B cell (primary cell): ENCODE results near the gene GMPR2. TPM values are rescaled to one million over a fixed set of nuclear protein-coding genes. Genes with fewer than 3 reads are reported as not detected.

Experiments used
- ATAC-seq: fragments of 200-7000 bp; cut with Tn5 transposase; one replicate; pipeline ENCODE4 v1.10.0; 2021; ENCODE audit warnings: low read depth, mild to moderate bottlenecking, moderate number of reproducible peaks, moderate library complexity
- CTCF ChIA-PET: fragments of 350-600 bp; sonication (Branson Sonifier 250); formaldehyde crosslinking; loops from one replicate; lab custom pipeline; 2021; ENCODE audit warnings: antibody characterized with exemption, inconsistent platforms; lab: Charles Lee
- POLR2A ChIA-PET: fragments of 350-600 bp; sonication (Branson Sonifier 250); formaldehyde crosslinking; loops from one replicate; lab custom pipeline; 2021; ENCODE audit warnings: antibody characterized with exemption; lab: Charles Lee
- DNase-seq: peaks from one replicate; pipeline ENCODE4 v3.0.0; 2013
- H2AFZ ChIP-seq: 2 replicates; pipeline ENCODE4 v1.6.1; 2012; ENCODE audit warnings: mild to moderate bottlenecking, low read depth, low read length; ENCODE audit not compliant: insufficient read depth, poor library complexity, severe bottlenecking
- H3K27ac ChIP-seq, 2 donors: 1 replicate in 1 of 2; 2 replicates in 1 of 2; pipeline ENCODE4 v1.5.1; 2012 to 2013; ENCODE audit warnings: low read length in 2 of 2, mild to moderate bottlenecking in 2 of 2, moderate library complexity in 1 of 2
- H3K27me3 ChIP-seq, 4 experiments: fragments of 200-600 bp in 1 of 4; sonication (generic) in 1 of 4; replicated peaks in 1 of 4; 1 replicate in 2 of 4; 2 replicates in 2 of 4; pipeline versions ENCODE4 v1.6.1 to v1.7.0; 2013 to 2016; ENCODE audit warnings: low read length in 3 of 4, mild to moderate bottlenecking in 2 of 4, mixed read lengths in 1 of 4, moderate library complexity in 1 of 4; ENCODE audit not compliant: insufficient read depth in 4 of 4, control insufficient read depth in 3 of 4; ENCODE audit errors: control extremely low read depth in 1 of 4
- H3K36me3 ChIP-seq, 2 experiments: replicated peaks in 1 of 2; 1 replicate in 1 of 2; 2 replicates in 1 of 2; pipeline versions ENCODE4 v1.6.1 to v1.7.1; 2013; ENCODE audit warnings: low read length in 1 of 2; ENCODE audit not compliant: insufficient read depth in 2 of 2, control insufficient read depth in 1 of 2; ENCODE audit errors: control extremely low read depth in 1 of 2, extremely low read depth in 1 of 2
- H3K4me1 ChIP-seq, 2 donors: fragments of 200-600 bp in 1 of 2; sonication (generic) in 1 of 2; 1 replicate in 1 of 2; 2 replicates in 1 of 2; pipeline versions ENCODE4 v1.5.1 to v1.6.1; 2013 to 2017; ENCODE audit warnings: low read length in 2 of 2; ENCODE audit not compliant: control insufficient read depth in 2 of 2, insufficient read depth in 2 of 2
- H3K4me2 ChIP-seq: replicated peaks from 2 replicates; pipeline ENCODE3; 2012; ENCODE audit warnings: mild to moderate bottlenecking, low read depth, low read length; ENCODE audit not compliant: poor library complexity, severe bottlenecking
- H3K4me3 ChIP-seq, 5 experiments: fragments of 200-600 bp in 1 of 5; sonication (generic) in 1 of 5; 1 replicate in 3 of 5; 2 replicates in 2 of 5; pipeline versions ENCODE4 v1.5.1 to v1.7.0; 2011 to 2016; ENCODE audit warnings: low read length in 4 of 5, mild to moderate bottlenecking in 4 of 5, low read depth in 2 of 5, control low read depth in 1 of 5, moderate library complexity in 1 of 5; ENCODE audit not compliant: insufficient read depth in 1 of 5; ENCODE audit errors: control extremely low read depth in 1 of 5, extremely low read depth in 1 of 5
- H3K79me2 ChIP-seq: fragments of 200-600 bp; sonication (generic); one replicate; pipeline ENCODE4 v1.6.0; 2016; ENCODE audit warnings: low read length; ENCODE audit not compliant: control insufficient read depth, insufficient read depth
- H3K9ac ChIP-seq: fragments of 200-600 bp; sonication (generic); 2 replicates; pipeline ENCODE4 v1.6.1; 2017; ENCODE audit warnings: mild to moderate bottlenecking, low read length, moderate library complexity
- H3K9me3 ChIP-seq, 3 donors: one replicate each; pipeline versions ENCODE4 v1.6.1 to v1.7.1; 2013; ENCODE audit warnings: low read length in 2 of 3; ENCODE audit not compliant: control insufficient read depth in 2 of 3, insufficient read depth in 1 of 3; ENCODE audit errors: control extremely low read depth in 1 of 3
- H4K20me1 ChIP-seq: 2 replicates; pipeline ENCODE4 v1.6.0; 2012; ENCODE audit warnings: mild to moderate bottlenecking, low read length; ENCODE audit not compliant: insufficient read depth, control insufficient read depth, poor library complexity, severe bottlenecking
- H3K27ac Mint-ChIP-seq: one replicate; pipeline ENCODE4 v1.8.0; 2021; ENCODE audit warnings: mixed read lengths
- H3K27me3 Mint-ChIP-seq: one replicate; pipeline ENCODE4 v1.8.0; 2021; ENCODE audit warnings: mixed read lengths
- H3K4me1 Mint-ChIP-seq: one replicate; pipeline ENCODE4 v1.8.0; 2021; ENCODE audit warnings: mixed read lengths
- H3K4me3 Mint-ChIP-seq: one replicate; pipeline ENCODE4 v1.8.0; 2021; ENCODE audit warnings: mixed read lengths
- H3K9me3 Mint-ChIP-seq: one replicate; pipeline ENCODE4 v1.8.0; 2022; ENCODE audit warnings: mixed read lengths; ENCODE audit not compliant: insufficient read depth
- EZH2 ChIP-seq: IDR thresholded peaks from 2 replicates; pipeline ENCODE4 v1.6.1; 2012; ENCODE audit warnings: borderline replicate concordance, low read depth, mild to moderate bottlenecking, moderate library complexity, low read length; ENCODE audit not compliant: insufficient read depth, poor library complexity, severe bottlenecking
- WGBS: methylation state at CpG from one replicate; pipeline ENCODE4 v1.1.5; 2013; ENCODE audit warnings: missing lambda C conversion rate; ENCODE audit not compliant: insufficient coverage; 5-methylcytosine and 5-hydroxymethylcytosine counted together
- intact Hi-C: fragments of 100-400 bp; cut with micrococcal nuclease; formaldehyde crosslinking; loops from one replicate; pipeline ENCODE4 v1.10.0; 2022
- polyA plus RNA-seq: library from polyadenylated mRNA; depleted of rRNA; stranded (reverse); fragments of >200 nt; gene quantifications from 2 replicates; pipeline ENCODE4 v1.2.3, GENCODE V29; 2012
- total RNA-seq, 2 donors: library from RNA; stranded (reverse); fragments of 120-200 nt in 1 of 2; gene quantifications; 1 replicate in 1 of 2; 2 replicates in 1 of 2; pipeline versions ENCODE4 v1.2.3 to v1.2.4, GENCODE V29; 2013 to 2022
- TF ChIP-seq, protein P1 (sequence below): fragments of 200-600 bp; IDR thresholded peaks from one replicate; pipeline ENCODE4 v1.8.0; 2022; ENCODE audit warnings: antibody characterized with exemption, mild to moderate bottlenecking

GMPR2 gene
- total and polyA plus RNA-seq, 2 donors (not counting 1 experiment from before 2014, with no cell fraction given), result 39.7 to 58.7 TPM

DNA sequence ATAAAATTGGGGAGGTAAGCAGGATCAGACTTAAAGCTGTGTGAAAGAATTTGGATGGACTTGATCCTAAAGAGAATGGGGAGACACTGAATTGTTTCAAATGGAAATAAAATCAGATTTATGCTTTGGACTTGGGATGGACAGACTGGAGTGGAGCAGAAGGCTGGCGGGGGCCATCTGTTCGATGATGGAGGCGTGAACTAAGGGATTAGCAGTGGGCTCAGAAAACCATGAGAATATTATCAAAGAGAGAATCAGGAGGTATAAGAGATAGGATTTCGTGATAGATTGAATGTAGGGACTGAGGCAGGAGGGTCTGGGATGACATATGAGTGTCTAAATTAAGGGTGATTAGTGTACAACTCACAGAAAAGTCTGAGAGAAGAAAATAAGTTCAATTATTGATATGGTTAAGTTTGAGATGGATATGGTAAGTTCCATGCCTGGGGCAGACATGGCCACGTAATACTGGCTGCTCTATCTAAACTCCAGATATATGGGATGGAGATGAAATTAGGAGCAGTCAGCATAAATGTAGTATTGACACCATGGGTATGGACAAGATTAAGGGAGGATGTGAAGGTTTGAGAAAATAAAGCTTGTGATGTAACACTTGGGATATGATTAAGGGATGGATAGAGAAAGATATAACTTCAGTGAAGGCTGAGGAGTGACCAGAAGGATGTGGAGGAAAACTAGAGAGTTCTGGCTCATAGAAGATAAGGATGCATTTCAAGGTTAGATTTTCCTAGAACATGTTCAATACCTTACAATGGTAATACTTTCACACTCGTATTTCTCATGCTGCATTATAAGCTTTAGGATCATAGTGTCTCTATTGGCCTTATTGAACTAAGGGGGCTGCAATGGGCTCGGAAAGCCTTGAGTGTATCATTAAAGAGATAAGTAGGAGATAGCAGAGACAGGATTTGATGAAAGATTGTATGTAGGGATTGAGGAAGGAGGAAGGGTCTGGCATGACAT, 28.3 kb upstream of the GMPR2 start:
- Mint-ChIP-seq H3K4me1 (peaks cover 16% of the 10 kb centered on the region), H3K4me3 (no peak overlapping the region), H3K9me3 (no peaks in the 10 kb centered on the region), H3K27ac (no peak overlapping the region), H3K27me3 (no peaks in the 10 kb centered on the region)
- intact Hi-C loops, result no loop called here
- peaks cover 10 to 14% of the 10 kb centered on the region in 2 donors for H3K4me1 ChIP-seq
- ChIA-PET CTCF (interaction anchor here (0.8 to 1.0 kb wide), 4 partner anchors 9 to 125 kb away, joined by 3 to 5 read pairs (median 3); partner anchors contain the start of genes CHMP4A and MDP1), POLR2A (interaction anchor here (1.0 kb wide), 1 partner anchor 16 kb away, joined by 3 read pairs; the partner anchor contains the start of gene IPO4)
- no peak overlapping the region for H3K4me3 ChIP-seq
- no peak overlapping the region for H3K27ac ChIP-seq
- H3K79me2 ChIP-seq, result peaks cover 70% of the 10 kb centered on the region
- H3K36me3 ChIP-seq, result peaks cover 2 to 53% of the 10 kb centered on the region in 2 experiments
- no peaks in the 10 kb centered on the region for H3K9me3 ChIP-seq
- no peak for ATAC-seq
- 97% methylated on average over 6 of the region's 7 CpGs for WGBS
- no peak overlapping the region for H3K4me2 ChIP-seq
- no peak overlapping the region for H2AFZ ChIP-seq
- H3K9ac ChIP-seq, result no peak overlapping the region
- DNase-seq, result no peak
- no peaks in the 10 kb centered on the region for H3K27me3 ChIP-seq
- TF ChIP-seq EZH2, result no peak
- TF ChIP-seq, protein P1, sequence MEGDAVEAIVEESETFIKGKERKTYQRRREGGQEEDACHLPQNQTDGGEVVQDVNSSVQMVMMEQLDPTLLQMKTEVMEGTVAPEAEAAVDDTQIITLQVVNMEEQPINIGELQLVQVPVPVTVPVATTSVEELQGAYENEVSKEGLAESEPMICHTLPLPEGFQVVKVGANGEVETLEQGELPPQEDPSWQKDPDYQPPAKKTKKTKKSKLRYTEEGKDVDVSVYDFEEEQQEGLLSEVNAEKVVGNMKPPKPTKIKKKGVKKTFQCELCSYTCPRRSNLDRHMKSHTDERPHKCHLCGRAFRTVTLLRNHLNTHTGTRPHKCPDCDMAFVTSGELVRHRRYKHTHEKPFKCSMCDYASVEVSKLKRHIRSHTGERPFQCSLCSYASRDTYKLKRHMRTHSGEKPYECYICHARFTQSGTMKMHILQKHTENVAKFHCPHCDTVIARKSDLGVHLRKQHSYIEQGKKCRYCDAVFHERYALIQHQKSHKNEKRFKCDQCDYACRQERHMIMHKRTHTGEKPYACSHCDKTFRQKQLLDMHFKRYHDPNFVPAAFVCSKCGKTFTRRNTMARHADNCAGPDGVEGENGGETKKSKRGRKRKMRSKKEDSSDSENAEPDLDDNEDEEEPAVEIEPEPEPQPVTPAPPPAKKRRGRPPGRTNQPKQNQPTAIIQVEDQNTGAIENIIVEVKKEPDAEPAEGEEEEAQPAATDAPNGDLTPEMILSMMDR, result no peak
- peaks cover 16% of the 10 kb centered on the region for H4K20me1 ChIP-seq
